HG02973 (cell line): ENCODE measurements around the gene CUL5.
"Not testable (repeated sequence)": the region's sequence is repeated elsewhere in the genome, so short reads cannot be mapped to it uniquely, and the experiment has no call there.

Experiments
- ATAC-seq: cut with Tn5 transposase; IDR thresholded peaks from one replicate; pipeline ENCODE4 v1.9.1; 2021; ENCODE audit warnings: moderate library complexity; ENCODE audit not compliant: unreplicated experiment

The CUL5 gene

DNA sequence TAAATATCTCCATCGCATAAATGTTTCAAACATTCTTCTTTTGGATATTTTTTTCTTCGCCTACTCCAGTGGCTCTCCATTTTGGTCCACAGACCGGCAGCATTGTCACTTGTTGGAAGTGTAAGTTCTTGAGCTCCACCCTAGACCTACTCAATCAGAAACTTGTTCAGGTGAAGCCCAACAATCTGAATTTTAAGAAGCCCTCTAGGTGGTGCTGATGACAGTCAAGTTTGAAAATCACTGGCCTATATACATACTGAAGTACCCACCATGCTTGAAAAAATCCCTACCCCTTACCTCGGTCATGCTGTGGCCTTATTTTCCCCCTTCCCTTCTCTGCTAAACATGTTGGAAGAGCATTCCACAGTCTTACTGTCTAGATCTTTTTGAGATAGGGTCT lies 102.4 kb downstream of the CUL5 start:
- no peak for ATAC-seq

DNA sequence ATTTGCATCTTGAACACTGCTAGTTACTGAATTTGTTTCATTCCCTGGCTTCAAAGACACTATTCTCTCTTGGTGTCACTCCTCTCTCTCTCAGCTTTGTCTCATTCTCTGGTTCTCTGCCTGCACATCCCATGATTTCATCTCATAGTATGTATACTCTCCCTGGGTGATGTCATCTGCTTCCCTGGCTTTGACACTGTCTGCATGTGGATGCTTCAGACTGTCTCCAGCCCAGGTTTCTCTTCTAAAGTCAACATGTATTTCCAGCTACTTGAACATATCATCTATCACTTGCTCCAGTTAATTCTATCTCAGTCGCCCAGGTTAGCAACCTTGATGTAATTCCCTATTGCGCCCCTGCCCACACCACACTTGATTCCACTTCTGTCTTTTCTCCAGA lies 103.4 kb downstream of the CUL5 start:
- ATAC-seq: no peak

DNA sequence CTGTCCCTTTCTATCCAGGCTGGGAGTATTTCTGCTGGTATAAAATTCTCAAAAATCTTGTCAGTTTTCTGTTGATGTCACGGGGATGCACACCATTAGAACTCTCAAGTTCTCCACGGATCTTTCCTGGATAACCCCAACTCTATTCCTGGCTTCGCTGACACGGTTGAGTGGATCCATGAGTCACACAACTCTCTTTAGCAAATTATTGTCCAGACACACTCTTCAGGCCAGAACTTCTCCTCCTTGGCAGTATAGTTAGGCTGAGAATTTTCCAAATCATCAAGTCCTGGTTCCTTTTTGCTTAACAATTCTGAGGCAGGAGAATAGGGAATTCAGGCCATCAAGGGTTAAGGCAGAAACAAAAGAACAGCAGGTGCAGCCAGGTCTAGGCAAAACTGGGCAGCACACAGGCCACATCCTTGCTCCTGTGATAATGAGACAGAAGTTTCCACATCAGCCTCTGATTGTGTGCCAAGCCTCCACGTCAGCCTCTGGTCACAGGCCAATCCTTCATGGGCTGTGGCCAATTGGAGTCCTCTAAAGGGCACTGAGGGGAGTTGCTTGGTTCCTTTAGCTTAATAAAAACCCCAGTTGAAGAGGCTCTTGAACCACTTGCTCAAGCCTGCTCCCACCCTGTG lies 106.9 kb downstream of the CUL5 start:
- ATAC-seq: no peak

DNA sequence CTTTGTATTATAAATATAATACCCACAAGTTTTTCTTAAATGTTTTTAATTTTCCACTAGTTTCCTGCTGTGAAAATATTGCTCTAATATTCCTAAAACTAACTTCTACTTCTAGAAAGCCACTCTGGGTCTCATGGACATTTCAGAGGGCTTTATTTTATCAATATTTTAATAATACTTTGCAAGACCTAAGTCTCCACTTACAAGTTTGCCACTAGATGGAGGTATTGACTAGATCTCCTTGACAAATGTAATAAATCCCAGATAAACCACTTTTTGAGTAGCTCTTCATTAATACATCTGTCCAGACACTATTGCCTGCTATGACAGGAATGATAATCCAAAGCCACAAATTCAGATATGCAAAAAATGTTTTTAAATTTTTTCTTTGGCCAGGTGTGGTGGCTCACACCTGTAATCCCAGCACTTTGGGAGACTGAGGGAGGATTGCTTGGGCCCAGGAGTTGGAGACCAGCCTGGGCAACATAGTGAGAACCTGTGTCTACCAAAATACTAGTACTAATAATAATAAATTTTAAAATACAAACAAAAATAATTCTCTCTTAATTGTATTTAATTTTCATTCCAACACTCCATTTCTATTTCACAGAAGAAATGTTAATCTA lies 109.2 kb downstream of the CUL5 start:
- no peak for ATAC-seq

DNA sequence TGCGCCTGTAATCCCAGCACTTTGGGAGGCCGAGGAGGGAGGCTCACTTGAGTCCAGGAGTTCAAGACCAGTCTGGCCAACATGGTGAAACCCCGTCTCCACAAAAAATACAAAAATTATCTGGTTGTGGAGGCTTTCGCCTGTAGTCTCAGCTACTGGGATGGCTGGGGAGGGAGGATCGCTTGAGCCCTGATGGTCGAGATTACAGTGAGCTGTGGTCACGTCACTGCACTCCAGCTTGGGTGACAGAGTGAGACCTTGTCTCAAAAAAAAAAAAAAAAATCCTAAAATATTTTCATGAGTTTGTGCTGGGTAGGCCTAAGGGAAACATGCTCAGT lies 112.2 kb downstream of the CUL5 start:
- ATAC-seq: not testable (repeated sequence)

DNA sequence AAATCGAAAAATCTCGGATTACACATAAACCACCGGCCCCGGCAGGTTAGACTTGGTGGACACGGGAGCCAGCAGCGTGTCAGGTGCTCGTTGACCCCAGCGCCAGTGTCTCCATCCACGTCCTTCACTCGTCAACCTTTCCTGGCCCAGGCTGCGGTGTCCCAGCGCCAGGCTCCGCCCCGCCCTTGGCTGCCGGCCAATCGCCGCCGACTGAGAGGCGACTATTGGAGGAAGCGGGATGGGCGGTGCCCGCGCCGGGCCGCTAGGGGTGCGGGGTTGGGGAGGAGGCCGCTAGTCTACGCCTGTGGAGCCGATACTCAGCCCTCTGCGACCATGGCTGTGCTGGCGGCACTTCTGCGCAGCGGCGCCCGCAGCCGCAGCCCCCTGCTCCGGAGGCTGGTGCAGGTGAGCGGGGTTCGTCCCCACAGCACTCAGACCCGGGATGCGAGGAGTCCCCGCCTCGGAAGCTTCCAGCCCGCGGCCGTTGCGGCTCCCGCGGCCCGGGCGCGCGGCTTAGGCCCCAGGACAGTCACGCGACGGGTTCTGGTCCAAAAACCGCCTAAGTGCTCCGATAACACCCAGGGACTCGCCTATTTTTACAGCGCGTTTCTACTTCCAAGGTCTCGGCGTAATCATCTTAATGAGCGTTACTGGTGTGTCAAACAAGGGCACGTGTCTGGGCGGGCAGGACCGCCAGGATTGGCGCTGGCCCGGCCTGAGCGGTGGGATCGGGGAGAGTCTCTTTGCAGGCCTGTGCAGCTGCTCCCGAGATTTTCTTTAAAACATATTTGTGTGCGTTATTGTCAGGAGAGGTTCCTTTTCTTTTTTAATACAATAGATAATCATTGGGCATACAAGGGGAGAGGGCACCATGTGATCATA lies 112.8 kb downstream of the CUL5 start, which contains the start of gene ACAT1:
ACAT1 (plus strand) TSS at position 294 of the 882 bp plus-strand sequence; CDS start at position 334, 40 bp downstream.
- ATAC-seq: peak; percentile 97

DNA sequence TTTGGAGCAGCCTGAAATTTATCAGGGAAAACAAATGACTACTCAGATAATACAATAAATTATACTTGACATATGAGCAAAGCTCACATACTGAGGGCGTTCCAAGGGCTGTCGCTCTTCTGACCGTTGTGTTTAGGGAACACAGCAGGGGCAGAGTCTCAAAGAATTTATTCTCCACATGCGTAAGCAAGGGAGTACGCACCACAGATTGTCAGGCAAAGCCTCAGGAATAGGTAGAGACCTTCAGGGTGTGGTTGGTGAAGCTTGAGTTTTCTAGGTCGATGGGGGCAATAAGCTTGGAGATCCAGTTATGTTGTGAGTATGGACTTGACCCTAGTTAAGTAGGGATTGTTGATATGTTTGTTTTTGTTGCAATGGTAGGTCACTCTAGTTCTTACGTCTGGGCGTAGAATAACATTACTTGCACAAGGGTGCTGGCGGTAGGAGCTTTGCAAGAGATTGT lies 113.5 kb downstream of the CUL5 start:
- no peak for ATAC-seq

DNA sequence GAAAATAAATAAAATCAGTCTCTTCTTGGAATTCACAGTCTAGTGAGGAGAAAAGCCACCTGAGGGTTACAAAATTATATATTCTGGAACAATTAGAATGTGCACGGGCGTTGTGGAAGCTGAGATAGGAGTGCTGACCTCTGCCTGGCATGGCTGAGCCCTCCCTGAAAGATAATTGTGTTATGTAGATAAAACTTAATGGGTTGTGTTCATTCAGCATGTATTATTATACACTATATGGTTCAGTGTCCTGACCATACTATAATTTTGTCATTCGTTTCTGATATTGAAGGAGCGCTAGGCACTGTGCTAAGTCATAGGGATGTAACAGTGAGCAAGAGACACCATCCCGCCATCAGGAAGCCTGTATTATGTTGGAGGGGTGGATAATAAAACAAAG lies 116.4 kb downstream of the CUL5 start:
- no peak for ATAC-seq

DNA sequence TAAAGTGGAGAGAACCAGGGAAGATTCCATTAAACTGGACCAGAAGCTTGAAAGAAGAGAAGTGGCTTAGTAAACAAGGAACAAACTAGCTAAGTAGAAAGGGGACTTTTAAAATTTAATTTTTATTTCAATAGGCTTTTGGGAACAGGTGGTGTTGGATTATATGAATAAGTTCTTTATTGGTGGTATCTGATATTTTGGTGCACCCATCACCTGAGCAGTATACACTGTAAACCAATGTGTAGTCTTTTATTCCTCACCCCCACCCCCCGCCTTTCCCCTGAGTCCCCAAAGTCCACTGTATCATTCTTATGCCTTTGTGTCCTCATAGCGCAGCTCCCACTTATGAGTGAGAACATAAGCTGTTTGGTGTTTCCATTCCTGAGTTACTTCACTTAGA lies 120.1 kb downstream of the CUL5 start:
- ATAC-seq: no peak

DNA sequence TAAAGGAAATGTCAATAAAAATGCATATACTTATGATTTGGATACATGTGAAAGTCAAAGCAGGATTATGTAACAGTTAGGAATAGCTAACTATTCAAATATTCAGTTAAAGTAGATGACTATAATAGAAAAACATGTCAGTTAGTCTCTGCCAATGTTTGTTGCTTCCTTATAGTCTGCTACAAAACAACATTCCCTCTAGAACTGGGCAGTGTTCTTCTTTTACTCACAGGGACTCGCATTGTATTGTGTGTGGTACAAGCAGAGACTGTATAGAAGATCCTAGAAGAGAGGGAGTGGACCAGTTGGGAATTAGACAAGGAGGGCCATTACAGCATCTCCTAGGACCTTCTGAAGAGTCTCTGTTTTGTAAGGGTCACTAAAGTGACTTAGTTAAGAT lies 123.3 kb downstream of the CUL5 start:
- ATAC-seq: no peak

DNA sequence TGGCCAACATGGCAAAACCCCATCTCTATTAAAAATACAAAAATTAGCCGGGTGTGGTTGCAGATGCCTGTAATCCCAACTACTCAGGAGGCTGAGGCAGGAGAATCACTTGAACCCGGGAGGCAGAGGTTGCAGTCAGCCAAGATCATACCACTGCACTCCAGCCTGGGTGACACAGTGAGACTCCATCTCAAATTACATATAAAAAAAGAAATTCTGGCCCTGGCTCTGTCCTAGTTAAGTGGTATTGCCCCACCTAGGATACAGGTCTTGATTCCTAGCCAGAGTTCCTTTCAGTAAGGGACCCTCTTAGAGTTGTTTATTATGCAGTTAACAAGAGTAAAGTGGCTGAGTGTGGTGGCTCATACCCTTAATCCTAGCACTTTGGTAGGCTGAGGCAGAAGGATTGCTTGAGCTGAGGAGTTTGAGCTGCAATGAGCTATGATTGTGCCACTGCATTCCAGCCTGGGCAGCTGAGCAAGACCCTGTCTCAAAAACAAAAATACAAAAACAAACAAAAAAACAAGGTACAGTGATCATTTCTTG lies 124.4 kb downstream of the CUL5 start:
- not testable (repeated sequence) for ATAC-seq

DNA sequence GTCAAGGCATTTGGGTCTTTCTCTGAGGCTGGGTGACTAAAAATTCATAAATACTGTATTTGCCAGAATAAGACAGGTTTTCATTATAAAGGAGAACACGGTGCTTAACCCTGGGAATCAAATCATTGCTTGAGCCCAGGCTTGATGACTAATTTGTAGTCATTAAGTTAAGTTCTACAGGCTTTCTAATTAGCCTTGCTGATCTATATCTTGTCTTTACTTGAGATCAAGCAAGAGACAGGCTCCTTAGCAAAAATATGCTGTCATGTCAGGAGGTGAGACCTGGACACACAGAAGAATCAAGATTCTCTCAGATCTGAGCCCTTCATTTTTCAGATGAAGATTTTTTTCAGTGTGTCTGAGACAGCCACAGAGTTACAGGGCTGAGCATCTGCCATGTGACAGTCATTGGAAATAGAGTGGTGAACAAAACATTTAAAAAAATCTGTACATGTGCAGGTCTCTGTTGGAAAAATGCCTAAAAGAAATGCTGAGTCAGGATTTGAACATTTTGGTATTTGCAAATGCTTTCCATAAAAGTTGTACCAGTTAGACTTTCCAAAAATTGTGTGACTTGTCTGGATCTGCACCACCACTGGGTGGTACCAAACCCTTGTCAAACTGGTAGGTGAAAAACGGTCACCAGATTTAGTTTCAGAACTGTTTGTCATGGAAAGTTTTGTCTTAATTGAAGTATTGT lies 127.3 kb downstream of the CUL5 start:
- no peak for ATAC-seq

DNA sequence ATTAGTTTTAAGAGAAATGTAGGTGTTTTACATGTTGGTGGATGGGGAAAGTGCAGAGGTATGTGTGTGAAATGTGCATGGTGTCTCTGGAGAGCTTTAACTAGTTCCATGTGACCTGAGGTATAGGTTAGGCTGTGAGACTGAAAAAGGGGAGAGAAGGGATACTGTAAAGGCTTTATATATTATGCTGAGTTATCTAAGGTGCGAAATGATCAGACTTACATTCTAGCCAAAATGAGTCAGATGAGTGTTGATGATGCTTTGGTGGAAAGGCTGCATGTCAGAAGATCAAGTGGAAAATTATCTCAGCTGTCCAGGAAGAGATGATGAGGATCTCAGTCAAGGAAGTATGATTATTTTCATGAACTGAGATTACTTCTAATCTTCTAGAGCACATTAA lies 128.5 kb downstream of the CUL5 start:
- ATAC-seq: no peak

DNA sequence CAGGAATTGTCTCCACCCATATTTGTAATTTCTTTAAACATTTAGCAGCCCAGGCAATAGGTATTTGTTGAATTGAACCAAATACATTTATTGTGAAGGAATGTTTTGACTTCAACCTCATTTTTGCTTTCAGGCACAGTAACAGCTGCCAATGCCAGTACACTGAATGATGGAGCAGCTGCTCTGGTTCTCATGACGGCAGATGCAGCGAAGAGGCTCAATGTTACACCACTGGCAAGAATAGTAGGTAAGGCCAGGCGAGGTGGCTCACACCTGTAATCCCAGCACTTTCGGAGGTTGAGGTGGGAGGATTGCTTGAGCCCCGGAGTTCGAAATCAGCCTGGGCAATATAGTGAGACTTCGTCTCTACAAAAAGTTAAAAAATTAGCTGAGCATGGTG lies 133.6 kb downstream of the CUL5 start:
- ATAC-seq: no peak

DNA sequence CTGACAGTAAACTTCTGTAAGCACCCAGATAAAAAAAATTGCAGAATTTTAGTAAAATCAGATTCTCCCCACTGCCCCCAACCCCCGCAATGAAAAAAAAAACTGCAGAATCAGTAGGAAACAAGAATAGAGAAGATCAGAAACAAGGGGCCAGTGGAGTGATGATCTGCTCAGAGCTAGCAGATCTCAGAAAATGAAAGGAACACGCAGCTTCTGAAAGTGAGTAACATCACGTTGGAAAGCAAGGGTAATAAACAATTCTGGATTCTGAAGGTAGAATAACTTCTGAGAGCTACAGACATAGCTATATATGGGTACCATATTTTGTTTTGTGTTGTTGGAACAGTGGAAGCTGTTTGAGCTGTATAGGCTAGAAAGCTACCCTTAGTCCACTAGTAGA lies 135.9 kb downstream of the CUL5 start:
- ATAC-seq: no peak

DNA sequence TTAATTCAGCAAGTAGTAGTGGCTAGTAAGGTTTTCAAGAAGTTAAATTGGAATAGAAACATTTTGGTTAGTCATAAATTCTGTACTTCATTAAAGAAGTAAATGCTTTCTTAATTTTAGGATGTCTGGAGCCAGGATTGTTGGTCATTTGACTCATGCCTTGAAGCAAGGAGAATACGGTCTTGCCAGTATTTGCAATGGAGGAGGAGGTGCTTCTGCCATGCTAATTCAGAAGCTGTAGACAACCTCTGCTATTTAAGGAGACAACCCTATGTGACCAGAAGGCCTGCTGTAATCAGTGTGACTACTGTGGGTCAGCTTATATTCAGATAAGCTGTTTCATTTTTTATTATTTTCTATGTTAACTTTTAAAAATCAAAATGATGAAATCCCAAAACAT lies 138.5 kb downstream of the CUL5 start:
- no peak for ATAC-seq

DNA sequence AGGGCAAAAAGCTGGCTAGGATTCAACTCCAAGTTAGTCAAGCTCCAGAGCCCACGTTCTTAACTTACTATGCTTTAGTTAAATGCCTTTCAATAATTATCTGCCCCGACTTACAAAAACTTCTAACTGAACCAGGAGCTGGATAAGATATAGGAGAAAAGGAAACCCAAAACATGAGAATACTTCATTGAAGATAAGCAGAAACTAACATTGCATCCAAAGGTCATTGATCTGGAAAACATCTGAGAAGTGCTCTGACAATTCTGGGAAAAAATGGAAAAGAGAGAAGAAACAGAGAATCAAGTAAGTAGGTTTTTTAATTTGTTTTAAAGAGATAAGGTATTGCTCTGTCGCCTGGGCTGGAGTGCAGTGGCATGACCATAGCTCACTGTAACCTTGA lies 139.9 kb downstream of the CUL5 start:
- no peak for ATAC-seq

DNA sequence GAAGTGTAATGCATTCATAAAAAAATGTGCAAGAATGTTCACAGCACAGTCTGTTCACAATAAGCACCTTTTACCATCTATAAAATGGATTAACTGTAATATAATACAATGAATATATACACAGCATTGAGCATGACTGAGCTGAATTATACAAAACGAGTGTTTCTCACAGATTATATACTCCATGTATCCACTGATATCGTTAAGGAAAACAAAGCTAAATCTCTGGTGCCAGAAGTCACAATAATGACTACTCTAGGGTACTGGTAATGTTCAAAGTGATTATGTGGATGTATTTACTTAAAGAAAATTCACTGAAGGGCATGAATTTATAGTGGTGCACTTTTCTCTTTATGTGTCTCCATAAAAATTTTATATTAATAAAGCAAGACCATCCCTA lies 145.9 kb downstream of the CUL5 start:
- ATAC-seq: no peak
